KOPT-K1 (cell line): ENCODE data around the gene BTN1A1.
"Not testable (repeated sequence)": the region's sequence is repeated elsewhere in the genome, so short reads cannot be mapped to it uniquely, and the experiment has no call there.

Experiments used
- H3K27ac ChIP-seq: fragments of 200-600 bp; sonication (generic); 2 replicates; pipeline ENCODE4 v1.5.1; 2016; ENCODE audit warnings: antibody characterized with exemption, mild to moderate bottlenecking, low read depth, low read length; ENCODE audit not compliant: poor library complexity, severe bottlenecking
- H3K36me3 ChIP-seq: fragments of 200-600 bp; sonication (generic); 2 replicates; pipeline ENCODE4 v1.5.1; 2017; ENCODE audit warnings: antibody characterized with exemption, mild to moderate bottlenecking, low read length, moderate library complexity; ENCODE audit not compliant: insufficient read depth
- H3K9me3 ChIP-seq: fragments of 200-600 bp; sonication (generic); 2 replicates; pipeline ENCODE4 v1.5.1; 2017; ENCODE audit warnings: antibody characterized with exemption, low read length, mild to moderate bottlenecking; ENCODE audit not compliant: insufficient read depth, poor library complexity, severe bottlenecking

The BTN1A1 gene

DNA sequence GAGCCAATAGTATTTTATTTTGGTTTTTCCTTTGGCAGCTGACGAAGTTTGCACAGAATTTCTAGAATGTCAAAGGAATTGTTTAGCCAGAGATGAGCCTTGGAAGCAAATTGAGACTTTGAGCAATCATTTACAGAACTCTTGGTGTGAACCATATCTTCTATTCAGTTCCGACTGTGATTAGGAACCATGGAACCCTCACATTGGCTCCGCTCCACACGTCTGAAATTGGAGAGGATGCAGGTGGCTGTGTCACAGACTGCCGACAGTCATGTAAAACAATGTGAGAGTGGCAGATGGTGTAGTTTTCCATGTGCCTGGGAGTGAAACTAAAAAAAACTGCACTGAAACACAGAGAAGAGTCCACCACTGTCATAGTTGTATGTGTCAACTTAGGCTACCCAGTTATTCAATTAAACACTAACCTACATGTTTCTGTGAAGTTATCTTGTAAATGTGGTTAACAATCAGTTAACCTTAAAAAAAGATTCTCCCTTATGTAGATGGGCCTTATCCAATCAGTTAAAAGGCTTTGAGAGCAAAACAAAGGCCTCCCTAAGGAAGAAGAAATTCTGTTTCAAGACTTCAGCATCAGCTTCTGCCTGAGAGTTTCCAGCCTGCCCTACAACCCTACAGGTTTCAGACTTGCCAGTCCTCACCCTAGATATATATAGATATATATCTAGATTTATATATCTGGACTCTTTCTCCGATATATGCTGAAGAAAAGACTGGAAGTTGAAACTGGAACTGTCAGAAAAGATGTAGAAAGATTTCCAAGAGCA is 34.8 kb downstream of the BTN1A1 start:
- Histone ChIP-seq H3K9me3 (no peaks in the 10 kb centered on the region), H3K36me3 (no peaks in the 10 kb centered on the region), H3K27ac (peak overlapping the region; percentile 3)

GRCh38 chr6:26536571-26537159 is 36.6 kb downstream of the BTN1A1 start:
- H3K36me3 ChIP-seq, result peaks cover 13% of the 10 kb centered on the region
- H3K27ac ChIP-seq, result peak overlapping the region; percentile 82
- H3K9me3 ChIP-seq, result no peaks in the 10 kb centered on the region

GRCh38 chr6:26537160-26537845 is 37.2 kb downstream of the BTN1A1 start:
- Histone ChIP-seq H3K9me3 (no peaks in the 10 kb centered on the region), H3K36me3 (peaks cover 19% of the 10 kb centered on the region), H3K27ac (peak overlapping the region; percentile 82)

DNA sequence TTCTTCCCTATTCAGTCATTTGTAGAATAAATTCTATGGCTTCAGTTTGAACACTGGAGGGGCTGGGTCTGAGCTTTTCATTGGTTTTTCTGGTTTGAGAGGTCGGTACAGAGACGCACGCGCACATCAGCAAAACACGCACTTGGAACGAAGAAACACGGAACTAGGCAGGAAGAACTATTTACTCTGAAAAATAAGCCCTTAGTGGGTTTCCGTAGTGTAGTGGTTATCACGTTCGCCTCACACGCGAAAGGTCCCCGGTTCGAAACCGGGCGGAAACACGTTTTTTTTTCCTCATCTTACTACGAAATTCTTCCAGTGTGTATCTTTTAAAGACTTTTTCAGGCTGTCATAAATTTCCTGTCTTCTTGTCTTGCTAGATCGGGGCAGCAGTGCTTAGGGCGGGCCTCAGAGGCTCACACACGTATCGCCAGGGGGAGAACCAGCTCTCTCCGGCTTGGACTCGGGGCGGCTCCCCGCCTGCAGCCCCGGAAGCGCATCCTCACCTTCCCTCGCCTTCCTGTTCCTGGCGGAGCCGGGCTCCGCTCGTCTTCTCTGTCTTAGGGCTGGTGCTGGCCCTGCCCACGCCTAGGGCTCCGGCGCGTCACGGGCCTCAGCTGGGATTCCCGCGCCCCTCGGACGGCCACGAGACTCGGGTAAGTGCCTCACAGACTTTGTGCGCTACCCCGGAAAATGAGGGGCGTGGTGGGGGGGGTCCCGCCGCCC is 37.9 kb downstream of the BTN1A1 start, which contains the start of gene HMGN4:
HMGN4 (plus strand) TSS at position 521 of the 726 bp plus-strand sequence. CDS start 6,841 bp downstream, outside the sequence.
- H3K9me3 ChIP-seq, result no peaks in the 10 kb centered on the region
- H3K27ac ChIP-seq, result peak within 1 kb of the TSS; percentile 82
- H3K36me3 ChIP-seq, result peaks cover 26% of the 10 kb centered on the region

- H3K9me3 ChIP-seq, result no peaks in the 10 kb centered on the region
- peaks cover 30% of the 10 kb centered on the region for H3K36me3 ChIP-seq
- peak overlapping the region; percentile 82 for H3K27ac ChIP-seq
Observed at GRCh38 chr6:26538572-26538902, 38.4 kb downstream of the BTN1A1 start.

- peaks cover 37% of the 10 kb centered on the region for H3K36me3 ChIP-seq
- peak overlapping the region; percentile 82 for H3K27ac ChIP-seq
- H3K9me3 ChIP-seq, result no peaks in the 10 kb centered on the region
Observed at GRCh38 chr6:26539071-26539615, 39.0 kb downstream of the BTN1A1 start.

DNA sequence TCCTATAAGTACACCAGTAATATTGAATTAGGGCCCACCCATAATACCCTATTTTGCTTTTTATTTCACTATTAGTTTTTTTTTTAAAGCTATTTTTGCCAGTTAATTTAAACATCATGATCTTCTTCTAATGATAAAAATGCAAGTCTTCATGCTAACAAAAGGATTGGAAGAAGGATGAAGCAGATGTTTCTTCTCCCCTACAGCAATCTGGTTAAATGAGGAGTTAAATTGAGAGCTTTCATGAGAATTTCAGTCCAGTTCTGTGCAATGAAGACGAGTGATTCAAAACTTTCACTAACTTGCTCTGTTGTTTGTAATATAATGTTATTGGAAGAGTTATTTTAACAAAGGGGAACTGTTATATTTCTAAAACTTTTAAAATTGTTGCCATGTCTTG is 41.5 kb downstream of the BTN1A1 start:
- Histone ChIP-seq H3K27ac (no peak overlapping the region), H3K36me3 (peaks cover 61% of the 10 kb centered on the region), H3K9me3 (no peaks in the 10 kb centered on the region)

DNA sequence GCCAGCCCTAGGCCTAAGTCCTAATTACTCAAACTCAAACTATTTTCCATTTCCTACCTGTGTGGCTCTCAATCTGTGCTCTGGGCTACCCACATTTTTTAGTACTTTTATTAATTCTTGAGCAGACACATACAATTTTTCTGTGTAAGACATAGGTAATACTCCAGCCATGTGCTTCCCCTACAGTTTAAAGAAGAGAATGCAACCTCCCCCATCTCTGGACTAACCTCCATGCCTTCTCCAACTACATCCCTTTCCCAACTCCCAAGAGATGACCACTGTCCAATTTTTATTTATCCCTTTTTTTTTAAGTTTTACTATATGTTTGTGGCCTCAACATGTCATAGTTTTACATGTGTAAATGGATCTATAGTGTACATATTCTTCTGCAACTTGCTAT is 43.9 kb downstream of the BTN1A1 start:
- Histone ChIP-seq H3K36me3 (peaks cover 77% of the 10 kb centered on the region), H3K9me3 (no peaks in the 10 kb centered on the region), H3K27ac (no peak overlapping the region)

DNA sequence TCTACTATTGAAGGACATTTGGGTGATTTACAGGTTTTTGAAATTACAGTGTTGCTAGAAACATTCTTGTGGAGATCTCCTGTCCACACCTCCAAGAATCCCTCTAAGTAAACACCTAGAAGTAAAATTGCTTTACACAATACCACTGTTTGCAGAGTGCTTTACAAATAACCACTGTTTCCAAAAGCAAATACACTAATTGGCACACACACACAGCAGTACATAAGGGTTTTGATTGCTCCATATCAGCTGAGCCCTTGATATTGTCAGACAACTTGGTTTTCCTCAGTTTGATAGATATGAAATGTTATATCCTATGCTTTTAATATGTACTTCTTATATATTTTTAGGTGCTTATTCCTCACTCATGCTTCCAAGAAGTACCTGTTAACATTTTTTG is 44.4 kb downstream of the BTN1A1 start:
- Histone ChIP-seq H3K9me3 (no peaks in the 10 kb centered on the region), H3K27ac (no peak overlapping the region), H3K36me3 (peaks cover 77% of the 10 kb centered on the region)

DNA sequence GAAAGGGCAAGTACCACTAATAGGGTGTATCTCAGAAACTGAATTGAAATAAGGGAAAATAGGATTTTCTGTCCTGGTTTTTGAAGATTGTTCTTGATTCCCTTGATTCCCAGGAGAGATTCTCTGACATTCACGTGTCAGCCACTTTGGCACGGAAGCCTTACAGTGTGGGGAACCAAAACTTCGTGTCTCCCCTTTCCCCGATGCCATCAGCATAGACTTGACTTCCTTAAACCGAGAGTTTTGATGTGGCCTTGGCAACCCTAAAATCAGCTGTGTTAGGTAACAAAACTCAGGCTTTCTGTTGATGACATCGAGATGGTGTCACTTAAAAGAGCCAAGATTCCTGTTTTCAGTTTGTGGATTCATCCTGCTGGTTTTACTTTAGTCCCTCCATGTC is 45.5 kb downstream of the BTN1A1 start:
- Histone ChIP-seq H3K9me3 (no peaks in the 10 kb centered on the region), H3K27ac (no peak overlapping the region), H3K36me3 (peaks cover 75% of the 10 kb centered on the region)

DNA sequence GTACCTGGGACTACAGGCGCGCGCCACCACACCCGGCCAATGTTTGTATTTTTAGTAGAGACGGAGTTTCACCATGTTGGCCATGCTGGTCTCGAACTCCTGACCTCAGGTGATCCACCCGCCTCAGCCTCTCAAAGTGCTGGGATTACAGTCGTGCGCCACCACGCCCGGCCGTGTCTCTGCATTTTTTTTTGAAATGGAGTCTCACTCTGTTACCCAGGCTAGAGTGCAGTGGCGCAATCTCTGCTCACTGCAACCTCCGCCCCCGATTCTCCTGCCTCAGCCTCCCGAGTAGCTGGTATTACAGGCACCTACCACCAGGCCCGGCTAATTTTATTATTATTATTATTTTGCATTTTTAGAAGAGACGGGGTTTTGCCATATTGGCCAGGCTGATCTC is 47.3 kb downstream of the BTN1A1 start:
- not testable (repeated sequence) for H3K9me3 ChIP-seq, H3K27ac ChIP-seq
- peaks cover 57% of the 10 kb centered on the region for H3K36me3 ChIP-seq

- Histone ChIP-seq H3K27ac (peak overlapping the region; percentile 78), H3K36me3 (peaks cover 28% of the 10 kb centered on the region), H3K9me3 (no peaks in the 10 kb centered on the region)
Observed at GRCh38 chr6:26550250-26550993, 50.3 kb downstream of the BTN1A1 start.

- Histone ChIP-seq H3K27ac (no peak overlapping the region), H3K36me3 (peaks cover 10% of the 10 kb centered on the region), H3K9me3 (no peaks in the 10 kb centered on the region)
Observed at GRCh38 chr6:26552205-26552604, 52.1 kb downstream of the BTN1A1 start.

DNA sequence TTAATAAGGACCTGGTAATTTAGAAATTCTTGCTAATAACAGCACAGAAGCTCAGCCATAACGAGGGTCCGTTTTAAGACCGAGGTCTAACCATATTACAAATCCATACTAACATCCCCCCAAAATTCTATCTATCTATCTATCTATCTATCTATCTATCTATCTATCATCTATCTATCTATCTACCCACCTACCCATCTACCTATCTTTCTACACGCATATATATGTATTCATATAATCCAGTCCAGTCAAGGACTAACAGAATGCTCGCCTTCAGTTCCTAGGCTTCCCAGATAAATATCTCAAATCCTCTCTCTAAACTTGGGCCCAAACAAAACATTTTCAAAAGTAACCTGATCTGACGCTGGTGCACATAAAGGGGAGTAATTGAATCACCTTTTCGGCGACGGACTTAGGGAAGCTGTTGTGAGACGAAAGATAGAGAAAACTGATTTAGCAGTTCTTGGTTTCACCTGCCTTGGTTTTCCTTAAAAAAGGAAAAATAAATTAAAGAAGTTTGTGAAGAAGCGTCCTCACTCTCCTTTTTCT is 52.6 kb downstream of the BTN1A1 start:
- H3K36me3 ChIP-seq, result peaks cover 5% of the 10 kb centered on the region; the same call in 1 of the 2 replicates
- H3K9me3 ChIP-seq, result no peaks in the 10 kb centered on the region
- peak overlapping the region; percentile 41 for H3K27ac ChIP-seq
